Measurements from ENCODE around the gene PAQR9.

Gene PAQR9

DNA sequence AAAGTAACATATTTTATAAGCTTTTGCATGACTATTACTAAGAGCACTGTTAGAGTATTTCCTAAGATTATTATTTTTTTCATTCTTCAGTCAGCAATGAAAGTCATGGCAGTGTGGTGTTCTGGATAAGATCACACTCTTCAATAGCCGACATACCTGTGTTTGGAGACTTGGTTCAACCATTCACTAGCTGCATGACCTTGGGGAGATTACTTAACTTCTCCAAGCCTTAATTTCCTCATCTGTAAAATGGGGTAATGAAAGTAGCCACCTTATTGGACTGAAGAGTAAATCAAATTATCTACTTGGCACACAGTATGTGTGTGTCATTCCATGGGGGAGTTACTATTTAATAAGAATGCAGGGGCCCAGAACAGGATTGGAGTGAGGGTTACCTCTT is 50.0 kb downstream of the PAQR9 start:
- no peak for DNase-seq

DNA sequence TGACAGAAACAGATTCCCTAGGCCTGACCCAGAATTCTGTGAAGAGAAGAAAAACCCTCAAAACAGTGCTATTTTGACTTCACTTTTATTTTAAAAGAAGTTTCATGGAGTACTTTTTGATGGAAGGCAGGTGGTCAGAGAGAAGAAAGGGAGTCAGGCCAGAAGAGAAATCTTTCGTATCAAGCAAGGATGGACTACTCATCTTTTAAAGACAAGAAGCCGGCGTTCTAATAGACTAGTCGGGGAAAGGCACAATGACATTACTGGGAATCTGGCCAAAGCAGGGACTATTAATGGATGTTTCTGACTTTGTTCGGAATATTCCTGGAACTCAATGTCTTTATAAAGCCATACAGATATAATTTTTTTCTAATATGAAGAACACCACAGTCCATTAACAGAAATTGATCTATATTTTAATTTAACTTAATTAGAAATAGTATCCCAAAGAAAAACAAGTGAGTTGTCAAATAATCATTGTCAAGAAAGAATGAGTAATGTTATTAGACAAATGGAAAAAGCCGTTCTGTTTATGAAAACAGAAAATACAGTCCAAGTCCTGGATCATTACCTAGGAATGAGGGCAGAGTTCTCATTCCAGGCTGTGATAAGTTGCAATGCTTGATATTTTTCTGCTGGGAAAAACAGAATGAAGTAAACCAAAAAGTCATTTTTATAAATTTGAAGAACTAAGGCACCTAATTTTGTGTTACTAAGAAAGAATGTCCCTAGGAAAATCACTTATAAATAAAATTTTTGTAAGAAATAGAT is 50.9 kb downstream of the PAQR9 start:
- no peak for DNase-seq

All from NCI-H526 treated with DMSO at 0.1 percent for 48 hours (cell line).